ENCODE measurements around the gene PCDHGA3. TPM values are rescaled to one million over a fixed set of nuclear protein-coding genes. Genes with fewer than 3 reads are reported as not detected.
"Not testable (repeated sequence)": the region's sequence is repeated elsewhere in the genome, so short reads cannot be mapped to it uniquely, and the experiment has no call there.

The PCDHGA3 gene
- total RNA-seq, 1 donor from 2014 or later: 1.4 TPM

GRCh38 chr5:141326088-141326854 is 17.4 kb upstream of the PCDHGA3 start:
- H3K27me3 Mint-ChIP-seq (ENCODE audit: unreplicated experiment): peaks cover 8% of the 10 kb centered on the region
- peak overlapping the region; percentile 92 for H3K27ac Mint-ChIP-seq (ENCODE audit: unreplicated experiment)
- peak; percentile 58 for DNase-seq (ENCODE audit: low spot score)
- TF ChIP-seq CTCF (IDR thresholded peaks at IDR 0.05; ENCODE audit: unreplicated experiment): no peak
- H3K4me1 Mint-ChIP-seq (ENCODE audit: unreplicated experiment): no peaks in the 10 kb centered on the region
- H3K9me3 Mint-ChIP-seq (ENCODE audit: unreplicated experiment): peaks cover 17% of the 10 kb centered on the region
- peaks cover 18% of the 10 kb centered on the region for H3K36me3 Mint-ChIP-seq (ENCODE audit: low read depth, unreplicated experiment)
- H3K4me3 Mint-ChIP-seq (ENCODE audit: unreplicated experiment): peak overlapping the region; percentile 81

- DNase-seq (ENCODE audit: low spot score): no peak
- Mint-ChIP-seq H3K27me3 (ENCODE audit: unreplicated experiment) (peaks cover 8% of the 10 kb centered on the region), H3K4me1 (ENCODE audit: unreplicated experiment) (no peaks in the 10 kb centered on the region), H3K9me3 (ENCODE audit: unreplicated experiment) (peaks cover 6% of the 10 kb centered on the region), H3K27ac (ENCODE audit: unreplicated experiment) (no peak overlapping the region), H3K4me3 (ENCODE audit: unreplicated experiment) (no peak overlapping the region), H3K36me3 (ENCODE audit: low read depth, unreplicated experiment) (peaks cover 28% of the 10 kb centered on the region)
- TF ChIP-seq CTCF (IDR thresholded peaks at IDR 0.05; ENCODE audit: unreplicated experiment): no peak
Observed at GRCh38 chr5:141328231-141328630, 15.4 kb upstream of the PCDHGA3 start.

- peaks cover 10% of the 10 kb centered on the region for H3K9me3 Mint-ChIP-seq (ENCODE audit: unreplicated experiment)
- H3K4me1 Mint-ChIP-seq (ENCODE audit: unreplicated experiment): no peaks in the 10 kb centered on the region
- peaks cover 31% of the 10 kb centered on the region for H3K36me3 Mint-ChIP-seq (ENCODE audit: low read depth, unreplicated experiment)
- TF ChIP-seq CTCF (IDR thresholded peaks at IDR 0.05; ENCODE audit: unreplicated experiment): peak; percentile 37
- peak; percentile 25 for DNase-seq (ENCODE audit: low spot score)
- no peak within 1 kb of the TSS for H3K27ac Mint-ChIP-seq (ENCODE audit: unreplicated experiment)
- H3K4me3 Mint-ChIP-seq (ENCODE audit: unreplicated experiment): peak within 1 kb of the TSS; percentile 51
- peaks cover 9% of the 10 kb centered on the region for H3K27me3 Mint-ChIP-seq (ENCODE audit: unreplicated experiment)
Observed at GRCh38 chr5:141330299-141331080, 13.1 kb upstream of the PCDHGA3 start, which contains the start of gene PCDHGA1. PCDHGA1 (plus strand) TSS chr5:141330514.

- not testable (repeated sequence) for H3K4me1 Mint-ChIP-seq (ENCODE audit: unreplicated experiment); H3K27me3 Mint-ChIP-seq (ENCODE audit: unreplicated experiment); H3K27ac Mint-ChIP-seq (ENCODE audit: unreplicated experiment); DNase-seq (ENCODE audit: low spot score); H3K4me3 Mint-ChIP-seq (ENCODE audit: unreplicated experiment)
- H3K9me3 Mint-ChIP-seq (ENCODE audit: unreplicated experiment): peaks cover 10% of the 10 kb centered on the region
- H3K36me3 Mint-ChIP-seq (ENCODE audit: low read depth, unreplicated experiment): peaks cover 21% of the 10 kb centered on the region
Observed at GRCh38 chr5:141332571-141332970, 11.1 kb upstream of the PCDHGA3 start.

GRCh38 chr5:141338538-141339306 is 4.9 kb upstream of the PCDHGA3 start, which contains the start of gene PCDHGA2:
PCDHGA2 (plus strand) TSS chr5:141338760.
- Mint-ChIP-seq H3K9me3 (ENCODE audit: unreplicated experiment) (peaks cover 30% of the 10 kb centered on the region), H3K4me3 (ENCODE audit: unreplicated experiment) (no peak within 1 kb of the TSS), H3K36me3 (ENCODE audit: low read depth, unreplicated experiment) (peaks cover 22% of the 10 kb centered on the region), H3K27me3 (ENCODE audit: unreplicated experiment) (peaks cover 4% of the 10 kb centered on the region), H3K4me1 (ENCODE audit: unreplicated experiment) (no peaks in the 10 kb centered on the region), H3K27ac (ENCODE audit: unreplicated experiment) (no peak within 1 kb of the TSS)
- DNase-seq (ENCODE audit: low spot score): no peak
- TF ChIP-seq CTCF (IDR thresholded peaks at IDR 0.05; ENCODE audit: unreplicated experiment): no peak

GRCh38 chr5:141340781-141341354 is 2.8 kb upstream of the PCDHGA3 start:
- H3K4me3 Mint-ChIP-seq (ENCODE audit: unreplicated experiment); H3K27me3 Mint-ChIP-seq (ENCODE audit: unreplicated experiment); DNase-seq (ENCODE audit: low spot score); H3K27ac Mint-ChIP-seq (ENCODE audit: unreplicated experiment); H3K4me1 Mint-ChIP-seq (ENCODE audit: unreplicated experiment): not testable (repeated sequence)
- H3K36me3 Mint-ChIP-seq (ENCODE audit: low read depth, unreplicated experiment): peaks cover 35% of the 10 kb centered on the region
- H3K9me3 Mint-ChIP-seq (ENCODE audit: unreplicated experiment): peaks cover 38% of the 10 kb centered on the region

Measured in endothelial cell (in vitro differentiated cells).